GM12865 (cell line): ENCODE results near the gene PAQR3.
A peak's percentile ranks its signal among the peaks of the same experiment; 100 is the strongest.

Experiments
- DNase-seq: peaks from one replicate; pipeline ENCODE4 v3.0.0; 2010; ENCODE audit warnings: low read depth
- H3K4me3 ChIP-seq: 2 replicates; pipeline ENCODE4 v1.5.1; 2011; ENCODE audit warnings: mild to moderate bottlenecking, low read depth, low read length, control low read depth
- TF ChIP-seq, protein P1 (sequence below): IDR thresholded peaks from 2 replicates; pipeline ENCODE4 v1.5.1; 2011; ENCODE audit warnings: low read length, control low read depth, low read depth, inconsistent platforms; ENCODE audit not compliant: insufficient read depth; ENCODE audit errors: missing control alignments

PAQR3 gene

DNA sequence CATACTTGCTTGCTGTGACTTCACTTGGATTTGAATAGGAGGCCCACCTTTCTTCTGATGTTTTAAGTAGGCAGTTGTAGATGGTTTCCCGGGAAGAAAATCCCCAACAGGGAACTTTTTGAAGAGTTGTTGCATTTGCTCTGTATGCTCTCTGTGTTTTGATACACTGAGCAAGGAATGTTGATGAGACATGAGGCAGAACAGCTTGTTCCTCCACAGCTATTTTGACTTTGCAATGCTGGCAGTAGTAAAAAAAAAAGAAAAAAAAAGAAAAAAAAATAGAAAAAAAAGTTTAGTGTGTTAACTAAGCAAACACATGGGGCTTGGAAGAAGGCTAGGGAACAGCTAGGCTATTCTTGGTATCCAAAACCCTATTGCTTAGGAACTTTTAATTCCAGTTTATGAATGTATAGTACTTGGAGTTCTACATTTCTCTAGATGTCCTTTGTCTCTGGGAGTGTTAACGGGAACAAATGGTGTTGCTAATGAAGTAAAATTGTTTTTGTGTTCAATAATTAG lies 23.4 kb upstream of the PAQR3 start:
- no peak for DNase-seq
- no peak overlapping the region for H3K4me3 ChIP-seq

GRCh38 chr4:78960926-78961325 lies 21.7 kb upstream of the PAQR3 start:
- no peak overlapping the region for H3K4me3 ChIP-seq
- TF ChIP-seq, protein P1, sequence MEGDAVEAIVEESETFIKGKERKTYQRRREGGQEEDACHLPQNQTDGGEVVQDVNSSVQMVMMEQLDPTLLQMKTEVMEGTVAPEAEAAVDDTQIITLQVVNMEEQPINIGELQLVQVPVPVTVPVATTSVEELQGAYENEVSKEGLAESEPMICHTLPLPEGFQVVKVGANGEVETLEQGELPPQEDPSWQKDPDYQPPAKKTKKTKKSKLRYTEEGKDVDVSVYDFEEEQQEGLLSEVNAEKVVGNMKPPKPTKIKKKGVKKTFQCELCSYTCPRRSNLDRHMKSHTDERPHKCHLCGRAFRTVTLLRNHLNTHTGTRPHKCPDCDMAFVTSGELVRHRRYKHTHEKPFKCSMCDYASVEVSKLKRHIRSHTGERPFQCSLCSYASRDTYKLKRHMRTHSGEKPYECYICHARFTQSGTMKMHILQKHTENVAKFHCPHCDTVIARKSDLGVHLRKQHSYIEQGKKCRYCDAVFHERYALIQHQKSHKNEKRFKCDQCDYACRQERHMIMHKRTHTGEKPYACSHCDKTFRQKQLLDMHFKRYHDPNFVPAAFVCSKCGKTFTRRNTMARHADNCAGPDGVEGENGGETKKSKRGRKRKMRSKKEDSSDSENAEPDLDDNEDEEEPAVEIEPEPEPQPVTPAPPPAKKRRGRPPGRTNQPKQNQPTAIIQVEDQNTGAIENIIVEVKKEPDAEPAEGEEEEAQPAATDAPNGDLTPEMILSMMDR = no peak
- no peak for DNase-seq

More for the DNA sequence above, 23.4 kb upstream of the PAQR3 start:
- TF ChIP-seq, protein P1 = no peak

DNA sequence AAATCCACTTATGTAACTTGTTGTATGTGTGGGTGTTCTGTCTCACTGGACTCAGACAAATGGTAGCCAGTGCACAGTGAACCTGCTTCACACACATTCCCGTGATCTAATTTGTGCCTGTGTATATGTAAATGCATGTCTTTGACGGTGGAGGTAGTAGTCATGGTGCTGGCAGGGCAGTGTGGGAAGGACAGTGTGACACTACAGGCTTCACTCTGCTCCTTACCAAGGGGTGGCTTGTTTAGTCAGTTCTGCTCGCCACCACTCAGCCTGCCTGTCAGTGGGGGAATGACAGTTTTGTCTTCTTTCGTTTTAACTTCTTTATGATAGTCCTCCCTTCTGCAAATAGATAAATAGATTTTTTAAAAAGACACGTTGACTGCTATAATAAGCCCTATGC lies 17.7 kb upstream of the PAQR3 start:
- TF ChIP-seq, protein P1 = no peak
- DNase-seq = no peak
- no peak overlapping the region for H3K4me3 ChIP-seq

GRCh38 chr4:78953769-78954666 lies 14.8 kb upstream of the PAQR3 start:
- H3K4me3 ChIP-seq = no peak overlapping the region
- DNase-seq = peak; percentile 12
- TF ChIP-seq, protein P1 = peak; percentile 30

DNA sequence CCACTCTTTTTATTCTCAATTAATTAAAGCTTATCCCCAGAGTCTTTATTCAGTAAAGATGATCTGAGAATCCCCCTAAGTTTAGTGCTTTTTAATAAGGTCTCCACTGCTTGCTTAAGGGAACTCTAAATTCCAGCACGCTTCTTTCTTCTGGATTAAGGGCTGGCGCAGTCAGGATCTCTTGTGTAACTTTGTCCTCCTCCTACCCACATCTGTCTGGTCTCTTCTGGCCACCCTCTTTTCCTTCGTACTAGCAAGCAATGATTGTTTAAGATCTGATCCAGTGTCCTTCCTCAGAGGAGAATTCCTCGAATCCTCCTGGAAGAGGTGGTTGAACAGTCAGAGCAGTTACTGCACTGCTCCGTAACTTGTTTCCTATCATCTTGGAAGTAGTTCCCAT lies 14.0 kb upstream of the PAQR3 start:
- no peak overlapping the region for H3K4me3 ChIP-seq
- DNase-seq = no peak
- TF ChIP-seq, protein P1 = no peak

DNA sequence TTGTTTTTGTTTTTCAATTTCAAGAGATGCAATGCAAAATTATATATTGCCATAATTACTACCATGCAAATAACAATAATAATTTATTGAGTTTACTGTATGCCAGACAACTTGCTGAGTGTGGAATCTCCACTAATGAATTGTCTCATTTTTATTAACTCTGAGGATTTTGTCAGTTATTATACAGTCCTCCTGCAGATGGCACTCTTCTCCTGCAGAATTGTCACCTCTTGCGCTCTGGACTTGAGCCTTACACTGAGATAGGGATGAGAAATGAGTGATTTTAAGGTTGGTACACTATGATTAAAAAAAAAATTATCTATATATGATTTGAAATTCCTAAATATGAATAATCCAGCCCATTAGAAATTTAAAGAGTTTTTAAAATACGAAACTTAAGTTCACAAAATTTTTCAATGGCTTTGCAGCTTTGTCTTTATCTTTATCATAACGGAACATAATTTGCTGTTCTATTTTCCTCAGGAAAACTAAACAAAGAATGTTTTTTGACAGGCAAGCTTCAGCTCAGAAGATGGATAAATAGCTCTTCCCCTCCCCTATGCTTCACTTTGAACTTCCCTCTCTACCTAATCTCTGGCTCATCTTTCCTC lies 12.7 kb upstream of the PAQR3 start:
- H3K4me3 ChIP-seq = no peak overlapping the region
- TF ChIP-seq, protein P1 = peak; percentile 48
- DNase-seq = peak; percentile 53
